HL-60/S4 treated with retinoic acid at 250 ng/mL for 4 days and 3 days (cell line): ENCODE data around the gene STARD9.
"Not testable (repeated sequence)": the region's sequence is repeated elsewhere in the genome, so short reads cannot be mapped to it uniquely, and the experiment has no call there.

ENCODE experiments used
- in situ Hi-C: fragments of 300-500 bp; cut with MboI; formaldehyde crosslinking; loops from 2 replicates; pipeline ENCODE4 v1.7.0; 2022; ENCODE audit warnings: low sequenced_read_pairs

Gene STARD9

GRCh38 chr15:42760759-42761158, 185.4 kb downstream of the STARD9 start:
- in situ Hi-C loops = no loop called here

DNA sequence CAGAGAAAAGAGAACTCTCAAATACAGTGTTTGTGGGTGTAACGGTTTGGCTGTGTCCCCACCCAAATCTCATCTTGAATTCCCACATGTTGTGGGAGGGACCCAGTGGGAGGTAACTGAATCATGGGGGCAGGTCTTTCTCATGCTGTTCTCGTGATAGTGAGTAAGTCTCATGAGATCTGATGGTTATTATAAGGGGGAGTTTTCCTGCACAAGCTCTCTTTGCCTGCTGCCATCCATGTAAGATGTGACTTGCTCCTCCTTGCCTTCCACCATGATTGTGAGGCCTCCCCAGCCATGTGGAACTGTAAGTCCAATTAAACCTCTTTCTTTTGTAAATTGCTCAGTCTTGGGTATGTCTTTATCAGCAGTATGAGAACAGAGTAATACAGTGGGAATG, 186.4 kb downstream of the STARD9 start:
- in situ Hi-C loops = not testable (repeated sequence)

DNA sequence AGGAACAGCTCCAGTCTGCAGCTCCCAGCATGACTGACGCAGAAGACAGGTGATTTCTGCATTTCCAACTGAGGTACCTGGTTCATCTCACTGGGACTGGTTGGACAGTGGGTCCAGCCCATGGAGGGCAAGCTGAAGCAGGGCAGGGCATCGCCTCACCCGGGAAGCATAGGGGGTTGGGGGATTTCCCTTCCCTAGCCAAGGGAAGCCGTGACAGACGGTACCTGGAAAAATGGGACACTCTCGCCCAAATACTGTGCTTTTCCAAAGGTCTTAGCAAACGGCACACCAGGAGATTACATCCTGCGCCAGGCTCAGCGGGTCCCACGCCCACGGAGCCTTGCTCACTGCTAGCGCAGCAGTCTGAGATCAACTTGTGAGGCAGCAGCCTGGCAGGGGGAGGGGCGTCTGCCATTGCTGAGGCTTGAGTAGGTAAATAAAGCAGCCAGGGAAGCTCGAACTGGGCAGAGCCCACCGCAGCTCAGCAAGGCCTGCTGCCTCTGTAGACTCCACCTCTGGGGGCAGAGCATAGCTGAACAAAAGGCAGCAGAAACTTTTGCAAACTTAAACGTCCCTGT, 188.8 kb downstream of the STARD9 start:
- in situ Hi-C loops = not testable (repeated sequence)

- in situ Hi-C loops = not testable (repeated sequence)
These were observed 190.7 kb downstream of the STARD9 start for GRCh38 chr15:42766109-42766508.
